WERI-Rb-1 (cell line): Measurements from ENCODE around the gene PRSS36.
"Not testable (repeated sequence)": the region's sequence is repeated elsewhere in the genome, so short reads cannot be mapped to it uniquely, and the experiment has no call there.

Source experiments
- DNase-seq: peaks from one replicate; pipeline ENCODE4 v3.0.0-alpha.2; 2020
- H3K27ac ChIP-seq: fragments of 250-450 bp; sonication (Bioruptor Pico); 2 replicates; pipeline ENCODE4 v1.5.1; 2020; ENCODE audit warnings: mild to moderate bottlenecking, moderate library complexity
- H3K27me3 ChIP-seq: fragments of 250-450 bp; sonication (Bioruptor Pico); 2 replicates; pipeline ENCODE4 v1.5.1; 2021; ENCODE audit warnings: mild to moderate bottlenecking, low read depth, moderate library complexity; ENCODE audit not compliant: insufficient read depth, severe bottlenecking
- H3K36me3 ChIP-seq: fragments of 250-450 bp; sonication (Bioruptor Pico); 2 replicates; pipeline ENCODE4 v1.5.1; 2020; ENCODE audit warnings: mild to moderate bottlenecking, moderate library complexity
- H3K4me3 ChIP-seq: 2 replicates; pipeline ENCODE4 v1.5.1; 2011; ENCODE audit warnings: low read depth, mild to moderate bottlenecking, control low read depth, low read length
- H3K9me3 ChIP-seq: fragments of 250-450 bp; sonication (Bioruptor Pico); 2 replicates; pipeline ENCODE4 v1.5.1; 2021; ENCODE audit warnings: mild to moderate bottlenecking, moderate library complexity; ENCODE audit not compliant: severe bottlenecking
- CTCF ChIP-seq: IDR thresholded peaks from 2 replicates; pipeline ENCODE4 v1.5.1; 2011; ENCODE audit warnings: low read depth, mild to moderate bottlenecking, control low read depth, inconsistent platforms, low read length

The PRSS36 gene

GRCh38 chr16:31167315-31167714 lies 17.4 kb upstream of the PRSS36 start:
- Histone ChIP-seq H3K4me3 (no peak overlapping the region), H3K36me3 (no peaks in the 10 kb centered on the region), H3K27ac (no peak overlapping the region), H3K27me3 (no peaks in the 10 kb centered on the region), H3K9me3 (no peaks in the 10 kb centered on the region)
- DNase-seq, result no peak
- TF ChIP-seq CTCF, result no peak

GRCh38 chr16:31157136-31157535 lies 7.3 kb upstream of the PRSS36 start:
- TF ChIP-seq CTCF, result no peak
- no peaks in the 10 kb centered on the region for H3K9me3 ChIP-seq
- no peak overlapping the region for H3K27ac ChIP-seq

GRCh38 chr16:31150976-31151375 lies 1.1 kb upstream of the PRSS36 start:
- H3K27ac ChIP-seq, H3K4me3 ChIP-seq, DNase-seq, H3K36me3 ChIP-seq, H3K27me3 ChIP-seq, H3K9me3 ChIP-seq: not testable (repeated sequence)

More at GRCh38 chr16:31157136-31157535, 7.3 kb upstream of the PRSS36 start:
- no peak for DNase-seq
- no peaks in the 10 kb centered on the region for H3K36me3 ChIP-seq
- no peaks in the 10 kb centered on the region for H3K27me3 ChIP-seq
- H3K4me3 ChIP-seq, result no peak overlapping the region

GRCh38 chr16:31149332-31149731 lies 534 bp downstream of the PRSS36 start:
- no peaks in the 10 kb centered on the region for H3K9me3 ChIP-seq
- no peak overlapping the region for H3K27ac ChIP-seq
- no peaks in the 10 kb centered on the region for H3K36me3 ChIP-seq
- no peak for TF ChIP-seq CTCF
- no peak for DNase-seq
- no peak overlapping the region for H3K4me3 ChIP-seq
- H3K27me3 ChIP-seq, result no peaks in the 10 kb centered on the region

GRCh38 chr16:31148896-31149295 lies 970 bp downstream of the PRSS36 start:
- H3K36me3 ChIP-seq, result no peaks in the 10 kb centered on the region
- no peaks in the 10 kb centered on the region for H3K9me3 ChIP-seq
- DNase-seq, result no peak
- no peaks in the 10 kb centered on the region for H3K27me3 ChIP-seq
- H3K27ac ChIP-seq, result no peak overlapping the region
- H3K4me3 ChIP-seq, result no peak overlapping the region
- no peak for TF ChIP-seq CTCF

- Histone ChIP-seq H3K36me3 (no peaks in the 10 kb centered on the region), H3K27ac (no peak overlapping the region), H3K4me3 (no peak overlapping the region), H3K27me3 (no peaks in the 10 kb centered on the region), H3K9me3 (no peaks in the 10 kb centered on the region)
- TF ChIP-seq CTCF, result no peak
- no peak for DNase-seq
Measured at GRCh38 chr16:31148281-31148728, 1.6 kb downstream of the PRSS36 start.
